Activated CD4-positive, alpha-beta T cell treated with anti-CD3 and anti-CD28 coated beads for 4 hours (primary cell): ENCODE results near the gene CREG1.
A peak's percentile ranks its signal among the peaks of the same experiment; 100 is the strongest.
"Not testable (repeated sequence)": the region's sequence is repeated elsewhere in the genome, so short reads cannot be mapped to it uniquely, and the experiment has no call there.

Experiments used
- DNase-seq, 2 donors: peaks; one replicate each; pipeline ENCODE4 v3.0.0-alpha.2; 2020

The CREG1 gene

DNA sequence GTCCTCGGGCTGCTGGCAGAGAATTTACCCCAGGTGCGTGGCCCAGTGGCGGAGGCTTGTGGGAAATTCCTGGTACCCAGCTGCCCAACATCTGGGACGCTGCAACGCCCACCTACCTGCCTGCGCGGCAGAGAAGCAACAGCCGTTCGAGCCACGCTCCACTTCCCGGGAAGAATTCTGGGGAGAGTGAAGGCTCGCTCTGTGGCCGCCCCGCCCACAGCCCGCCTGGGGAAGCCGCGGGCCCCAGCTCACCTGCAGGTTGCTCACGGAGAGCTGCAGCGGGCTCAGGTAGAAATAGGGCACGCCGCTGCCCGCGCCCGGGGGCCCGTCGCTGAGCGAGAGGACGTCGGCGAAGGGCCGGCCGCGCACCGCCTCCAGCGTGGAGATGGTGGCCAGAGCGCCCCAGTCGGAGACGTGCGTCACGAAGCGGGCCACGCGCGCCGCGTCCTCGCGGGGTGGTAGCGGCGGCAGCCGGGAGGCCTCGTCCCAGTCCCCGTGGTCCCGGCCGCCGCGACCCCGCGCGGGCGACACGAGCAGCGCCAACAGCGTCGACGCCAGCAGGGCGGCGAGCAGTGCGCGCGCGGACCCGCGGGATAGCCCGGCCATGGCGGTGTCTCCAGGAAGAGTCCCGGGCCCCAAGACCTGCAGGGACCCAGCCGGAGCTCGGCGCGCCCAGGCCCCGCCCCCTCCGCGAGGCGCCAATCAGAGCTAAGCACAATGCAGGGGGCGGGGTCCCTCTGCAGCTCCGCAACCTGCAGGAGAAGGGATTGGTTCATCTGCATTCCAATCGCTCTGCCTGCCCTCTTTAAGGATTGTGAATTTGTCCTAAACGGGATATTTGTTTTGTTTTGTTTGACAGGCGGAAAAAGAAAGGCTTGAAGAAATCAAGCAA, at the start of gene CREG1:
Gene CREG1, minus strand, starts transcription at position 627 of the 892 bp plus-strand sequence.
- DNase-seq = peak; percentile 84 to 85

DNA sequence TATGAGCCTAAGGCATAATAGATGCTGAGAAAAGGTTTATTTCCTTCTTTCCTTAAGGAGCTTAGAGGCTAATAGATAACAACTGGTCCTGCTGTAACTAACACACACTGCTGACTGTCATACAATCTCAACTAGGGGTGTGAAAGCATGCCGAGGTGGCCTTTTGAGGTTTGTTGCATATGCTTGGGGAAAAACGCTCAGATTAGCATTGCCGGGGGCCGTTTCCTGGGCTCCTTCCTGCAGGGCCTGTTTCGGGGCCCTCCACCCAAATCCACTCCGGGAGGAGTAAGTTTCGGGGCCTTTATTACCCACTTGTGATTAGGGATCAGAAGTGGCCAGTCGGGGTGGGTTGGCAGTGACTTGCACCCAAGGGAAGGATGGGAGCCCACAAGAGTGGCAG, 49.3 kb upstream of the CREG1 start:
- DNase-seq = peak in 1 of 2 donors; percentile 13

DNA sequence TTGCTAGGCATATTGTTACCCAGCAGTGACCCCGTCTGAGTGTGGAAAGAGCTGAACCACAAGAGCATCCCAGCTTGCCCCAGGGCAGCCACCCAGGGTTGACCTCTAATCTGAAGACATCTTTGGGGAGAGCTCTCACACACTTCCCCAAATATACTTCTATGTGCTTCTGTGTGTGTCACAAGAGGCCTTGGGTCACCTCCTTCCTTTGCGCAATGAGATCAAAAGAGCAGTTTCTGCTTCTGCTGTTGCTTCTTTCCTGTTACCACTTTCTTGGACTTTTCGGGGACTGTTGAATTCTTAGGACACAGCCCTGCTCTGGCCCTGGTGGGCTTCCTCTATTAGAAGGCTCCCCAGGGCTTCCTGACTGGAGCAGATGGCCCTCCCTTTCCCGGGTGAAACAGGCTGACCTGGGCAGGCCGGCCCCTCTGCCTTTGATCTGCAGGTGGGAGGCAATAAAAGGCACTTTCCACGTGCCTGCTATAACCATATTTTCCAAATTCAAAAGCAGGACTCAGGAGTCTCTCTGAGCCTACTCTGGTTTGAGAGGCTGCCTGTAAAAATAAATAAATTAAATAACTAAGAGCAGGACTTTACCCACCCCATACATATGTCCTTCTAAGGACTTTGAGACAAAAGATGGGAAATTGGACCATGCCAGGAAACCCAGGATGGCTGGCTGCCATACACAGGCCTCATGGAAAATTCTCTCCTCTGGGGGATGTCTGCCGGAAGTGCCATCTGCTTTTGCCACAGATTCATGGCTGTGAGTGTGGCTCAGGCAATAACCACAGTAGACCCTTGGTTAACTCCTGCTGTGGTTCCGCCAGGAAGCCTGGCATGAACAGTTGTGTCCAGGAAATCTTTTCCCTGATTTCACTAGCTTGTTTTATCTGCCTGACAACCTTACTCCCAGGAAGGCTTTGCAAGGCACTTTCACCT, 48.2 kb upstream of the CREG1 start:
- peak in 1 of 2 donors; percentile 5 for DNase-seq

DNA sequence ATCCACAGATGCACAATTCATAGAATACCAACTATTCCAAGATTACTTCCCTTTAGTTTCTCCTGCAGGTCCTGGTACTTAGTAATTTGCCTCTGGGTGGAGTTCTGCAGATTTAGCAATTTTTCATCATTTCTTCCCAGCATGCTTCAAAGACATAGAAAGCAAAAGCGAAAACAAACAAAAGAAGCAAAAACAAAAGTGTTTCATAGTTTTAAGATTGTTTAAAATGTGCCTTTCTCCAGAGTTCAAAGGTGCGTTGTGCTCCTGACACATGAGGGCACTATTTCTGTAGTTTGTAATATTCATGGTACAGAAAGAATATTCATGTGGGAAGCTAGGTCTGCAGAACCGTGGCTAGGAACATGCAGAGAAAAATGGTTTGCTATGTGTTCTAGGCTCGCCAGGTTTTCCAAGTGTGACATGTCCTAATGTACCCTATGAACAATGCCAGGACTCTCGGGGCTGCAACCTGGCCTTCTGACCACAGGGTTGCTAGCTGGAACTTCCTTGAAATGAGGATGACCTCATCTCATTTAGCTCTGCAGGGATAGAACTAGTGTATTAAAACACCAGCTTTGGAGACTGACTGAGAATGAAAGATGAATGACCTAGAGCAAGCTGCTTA, 46.5 kb upstream of the CREG1 start:
- peak; percentile 26 to 39 for DNase-seq

DNA sequence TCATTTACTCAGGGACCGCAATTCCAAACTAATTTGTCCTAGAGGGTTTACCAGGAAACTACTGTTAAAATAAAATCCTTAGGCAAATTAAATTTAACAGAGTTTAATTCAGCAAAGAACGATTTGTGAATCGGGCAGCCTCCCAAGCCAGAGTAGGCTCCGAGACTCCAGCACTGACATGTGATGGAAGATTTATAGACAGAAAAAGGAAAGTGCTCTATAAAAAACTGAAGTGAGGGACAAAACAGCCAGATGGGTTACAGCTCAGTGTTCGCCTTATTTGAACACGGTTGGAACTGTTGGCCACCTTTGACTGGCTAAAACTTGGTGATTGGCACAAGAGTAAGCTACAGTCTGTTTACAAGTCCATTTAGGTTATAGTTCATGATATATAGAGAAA, 41.3 kb upstream of the CREG1 start:
- DNase-seq = no peak

DNA sequence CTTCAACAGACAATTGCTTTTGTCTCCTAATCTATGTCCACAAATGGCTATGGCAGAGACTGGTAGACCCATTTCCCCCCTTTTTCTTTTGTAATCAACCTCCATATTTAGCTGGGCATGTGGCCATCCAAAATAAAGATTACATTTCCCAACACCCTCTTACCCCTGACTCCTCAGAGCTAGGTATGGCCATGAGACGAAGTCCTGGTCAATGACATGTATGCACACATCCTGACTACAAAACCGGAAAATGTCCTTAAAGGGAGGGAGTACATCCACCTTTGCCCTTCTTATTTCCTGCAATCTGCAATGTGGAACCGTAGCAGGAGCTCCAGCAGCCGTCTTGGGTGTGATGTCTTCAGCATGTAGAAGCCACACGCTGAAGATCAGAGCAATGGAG, 40.3 kb upstream of the CREG1 start:
- DNase-seq = no peak

DNA sequence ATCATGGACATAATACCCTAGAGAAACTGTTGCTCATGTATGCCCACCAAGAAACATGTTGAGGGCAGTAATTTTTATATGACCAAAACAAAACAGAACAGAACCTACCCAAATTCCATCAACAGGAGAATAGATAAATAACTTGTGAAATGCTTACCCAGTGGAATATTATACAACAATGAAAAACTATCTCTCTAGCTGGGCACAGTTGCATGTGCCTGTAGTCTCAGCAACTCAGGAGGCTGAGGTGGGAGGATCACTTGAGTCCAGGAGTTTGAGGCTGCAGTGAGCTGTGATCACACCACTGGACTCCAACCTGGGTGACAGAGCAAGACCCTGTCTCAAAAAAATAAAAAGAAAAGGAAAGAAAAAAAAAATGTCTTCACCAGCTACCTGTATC, 38.9 kb upstream of the CREG1 start:
- DNase-seq = no peak

DNA sequence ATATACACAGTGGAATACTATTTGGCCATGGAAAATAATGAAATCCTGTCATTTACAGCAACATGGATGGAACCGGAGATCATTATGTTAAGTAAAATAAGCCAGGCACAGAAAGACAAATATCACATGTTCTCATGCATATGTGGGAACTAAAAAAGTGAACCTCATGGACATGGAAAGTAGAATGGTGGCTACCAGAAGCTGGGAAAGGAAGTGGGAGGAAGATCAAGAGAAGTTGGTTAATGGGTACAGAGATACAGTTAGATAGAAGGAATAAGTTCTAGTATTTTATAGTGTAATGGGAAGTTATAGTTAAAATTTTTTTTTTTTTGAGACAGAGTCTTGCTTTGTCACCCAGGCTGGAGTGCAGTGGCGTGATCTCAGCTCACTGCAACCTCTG, 34.8 kb upstream of the CREG1 start:
- no peak for DNase-seq

DNA sequence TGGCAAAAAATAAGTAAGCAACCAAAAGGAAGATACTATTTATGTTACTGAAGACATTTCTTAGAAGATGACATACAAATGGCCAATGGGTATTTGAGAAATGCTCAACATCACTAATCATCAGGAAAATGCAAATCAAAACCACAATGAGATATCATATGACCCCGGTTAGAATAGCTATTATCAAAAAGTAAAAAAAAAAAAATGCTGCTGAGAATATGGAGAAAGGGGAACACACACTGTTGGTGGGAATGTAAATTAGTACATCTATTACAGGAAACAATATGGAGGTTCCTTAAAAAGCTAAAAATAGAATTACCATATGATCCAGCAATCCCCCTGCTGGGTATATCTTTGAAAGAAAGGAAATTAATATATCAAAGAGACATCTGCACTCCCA, 34.3 kb upstream of the CREG1 start:
- no peak for DNase-seq

DNA sequence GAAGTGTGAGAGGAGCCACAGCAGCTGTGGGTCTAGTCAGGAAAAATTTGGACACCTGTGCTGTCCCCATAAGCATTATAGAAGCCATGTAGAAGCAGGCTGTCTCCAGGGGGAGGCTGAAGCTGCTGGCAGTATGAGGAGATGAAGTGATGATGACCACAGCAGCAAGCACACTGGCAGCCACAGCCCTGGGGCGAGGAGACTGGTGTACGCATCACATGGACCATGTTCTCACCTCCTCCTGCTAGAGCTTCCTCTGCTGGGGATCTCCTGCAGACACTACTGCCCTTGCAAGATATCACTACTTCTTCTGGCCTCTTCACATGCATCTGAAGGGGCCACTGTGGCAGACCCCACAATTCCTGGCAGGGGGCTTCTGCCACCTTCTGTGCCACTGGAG, 33.8 kb upstream of the CREG1 start:
- DNase-seq = no peak

DNA sequence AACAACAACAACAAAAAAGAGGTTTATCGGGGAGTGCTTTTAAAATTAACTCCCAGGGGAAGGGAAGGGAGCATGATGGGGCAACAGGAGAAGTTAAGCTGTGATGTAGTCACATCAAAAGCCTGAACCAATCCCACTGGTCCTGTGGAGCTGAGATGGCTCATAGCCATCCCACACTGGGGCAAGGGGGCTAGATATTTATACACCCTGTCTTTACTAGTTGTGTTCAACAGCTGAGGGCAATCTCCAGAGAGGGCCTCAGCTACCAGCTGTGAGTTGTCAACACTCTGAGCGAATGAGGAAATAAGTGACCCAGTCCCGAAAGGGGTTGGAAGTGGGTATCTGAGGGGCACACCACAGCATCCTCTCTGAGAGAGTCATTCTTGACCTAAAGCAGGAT, 31.0 kb upstream of the CREG1 start:
- no peak for DNase-seq

DNA sequence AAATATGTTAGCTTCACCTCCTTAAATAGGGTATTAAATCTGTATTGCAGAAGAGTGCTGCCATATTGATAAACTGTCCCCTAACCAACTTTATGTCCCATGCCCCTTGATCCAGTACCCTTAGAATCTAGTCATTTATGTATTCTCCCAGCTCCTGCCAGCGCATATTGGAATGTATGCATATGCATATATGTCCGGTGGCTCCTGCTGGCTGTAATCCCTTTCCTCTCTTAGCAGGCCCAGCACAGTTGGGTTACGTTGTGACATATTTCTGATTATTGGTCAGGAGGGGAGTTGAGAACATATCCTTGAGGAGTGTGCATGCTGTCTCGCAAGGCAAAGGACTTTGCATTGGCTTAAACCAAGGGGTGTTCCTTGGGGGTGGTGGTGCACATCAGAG, 29.2 kb upstream of the CREG1 start:
- no peak for DNase-seq

DNA sequence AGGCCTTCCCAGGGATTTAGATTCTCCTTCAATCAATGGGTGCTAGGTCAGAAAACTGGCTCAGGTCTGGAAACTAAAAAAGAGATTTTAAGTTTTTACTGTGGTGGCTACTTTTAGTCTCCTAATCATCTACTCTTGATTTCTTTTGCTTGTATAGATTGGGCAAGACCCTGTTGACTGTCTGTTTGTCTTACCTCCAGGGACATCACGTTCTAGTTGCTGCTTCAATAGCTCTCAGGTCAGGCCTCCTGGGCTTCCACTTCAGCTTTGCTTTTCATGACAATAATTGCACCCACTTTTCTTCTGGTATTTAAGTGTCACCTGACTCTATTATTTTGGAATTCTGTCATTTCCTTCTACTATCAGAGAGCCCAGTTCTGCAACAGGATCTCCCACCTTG, 28.5 kb upstream of the CREG1 start:
- DNase-seq = no peak

DNA sequence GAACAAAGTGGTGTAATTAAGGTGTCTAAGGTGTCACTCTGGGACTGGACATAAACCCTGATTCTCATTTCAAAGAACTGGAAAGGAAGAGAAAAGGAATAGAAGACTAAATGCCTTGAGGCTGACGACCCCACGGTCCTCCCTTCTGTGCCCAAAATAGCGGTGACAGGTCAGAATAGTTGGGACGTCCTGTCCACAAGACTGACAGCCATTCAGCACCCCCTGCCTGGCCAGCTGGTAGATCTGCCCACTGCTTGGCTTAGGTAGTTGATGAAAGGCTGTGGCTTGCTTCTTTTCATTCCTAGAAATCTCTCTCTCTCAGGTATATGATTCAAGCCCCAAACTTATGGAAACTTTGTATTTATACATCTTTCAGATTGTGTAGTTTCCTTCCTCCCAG, 26.4 kb upstream of the CREG1 start:
- no peak for DNase-seq

DNA sequence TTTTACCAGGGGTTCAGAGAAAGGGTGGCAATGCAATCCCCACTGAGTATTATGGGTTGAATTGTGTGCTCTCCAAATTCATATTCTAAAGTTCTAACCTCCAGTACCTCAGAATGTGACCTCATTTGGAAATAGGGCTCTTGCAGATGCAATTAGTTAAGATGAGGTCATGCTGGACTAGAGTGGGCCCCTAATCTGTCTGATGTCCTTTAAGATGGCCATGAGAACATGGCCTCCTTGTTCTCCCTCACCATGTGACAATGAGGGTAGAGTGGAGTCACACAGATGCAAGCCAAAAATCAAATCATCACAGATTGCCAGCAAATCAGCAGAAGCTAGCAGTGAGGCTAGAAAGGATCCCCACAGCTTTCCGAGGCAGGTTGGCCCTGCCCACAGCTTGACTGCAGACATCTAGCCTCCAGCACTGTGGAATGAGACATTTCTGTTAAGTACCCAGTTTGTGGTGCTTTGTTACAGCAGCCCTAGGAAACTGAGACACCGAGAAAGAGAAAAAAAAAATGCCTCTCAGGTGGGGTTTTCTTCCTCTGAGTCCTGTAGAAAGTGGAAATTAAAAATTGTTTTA, 25.5 kb upstream of the CREG1 start:
- no peak for DNase-seq

DNA sequence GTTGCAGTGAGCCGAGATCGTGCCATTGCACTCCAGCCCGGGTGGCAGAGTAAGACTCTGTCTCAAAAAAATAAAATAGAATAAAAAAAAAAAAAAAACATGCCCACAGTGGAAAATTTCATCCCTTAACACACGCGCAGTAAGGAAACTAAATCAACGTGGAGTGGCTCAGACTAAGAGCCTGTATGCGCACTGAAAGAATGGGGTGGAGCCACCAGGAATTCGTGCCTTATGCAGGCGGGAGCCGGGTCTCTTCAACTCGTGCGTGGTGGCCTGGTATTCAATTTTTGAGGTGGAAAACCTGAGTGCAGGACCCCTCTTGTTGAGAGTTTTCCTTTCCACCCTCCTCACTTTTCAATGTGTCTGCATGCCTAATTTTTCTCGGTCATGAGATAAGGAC, 22.1 kb upstream of the CREG1 start:
- DNase-seq = no peak

DNA sequence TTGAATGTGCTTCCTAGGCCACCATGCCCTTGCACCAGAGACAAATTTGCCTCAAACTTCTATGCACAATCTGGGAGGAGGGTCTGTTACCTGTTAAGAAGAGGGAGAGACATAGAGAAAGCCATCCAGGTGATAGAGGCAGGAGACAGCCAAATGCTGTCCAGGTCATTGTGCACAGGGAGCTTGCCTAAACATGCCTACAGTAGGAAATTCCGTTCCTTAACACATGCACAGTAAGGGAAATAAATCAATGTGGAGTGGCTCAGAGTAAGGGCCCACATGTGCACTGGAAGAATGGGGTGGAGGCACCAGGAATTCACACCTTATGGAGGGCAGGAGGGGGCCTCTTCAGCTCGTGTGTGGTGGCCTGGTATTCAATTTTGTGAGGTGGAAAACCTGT, 19.5 kb upstream of the CREG1 start:
- no peak for DNase-seq

DNA sequence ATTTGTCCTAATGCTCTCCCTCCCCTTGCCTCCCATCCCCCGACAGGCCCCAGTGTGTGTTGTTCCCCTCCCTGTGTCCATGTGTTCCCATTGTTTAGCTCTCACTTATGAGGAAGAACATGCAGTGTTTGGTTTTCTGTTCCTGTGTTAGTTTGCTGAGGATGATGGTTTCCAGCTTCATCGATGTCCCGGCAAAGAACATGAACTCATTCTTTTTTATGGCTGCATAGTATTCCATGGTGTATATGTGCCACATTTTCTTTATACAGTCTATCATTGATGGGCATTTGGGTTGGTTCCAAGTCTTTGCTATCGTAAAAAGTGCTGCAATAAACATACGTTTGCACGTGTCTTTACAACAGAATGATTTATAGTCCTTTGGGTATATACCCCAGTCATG, 17.1 kb upstream of the CREG1 start:
- DNase-seq = not testable (repeated sequence)

DNA sequence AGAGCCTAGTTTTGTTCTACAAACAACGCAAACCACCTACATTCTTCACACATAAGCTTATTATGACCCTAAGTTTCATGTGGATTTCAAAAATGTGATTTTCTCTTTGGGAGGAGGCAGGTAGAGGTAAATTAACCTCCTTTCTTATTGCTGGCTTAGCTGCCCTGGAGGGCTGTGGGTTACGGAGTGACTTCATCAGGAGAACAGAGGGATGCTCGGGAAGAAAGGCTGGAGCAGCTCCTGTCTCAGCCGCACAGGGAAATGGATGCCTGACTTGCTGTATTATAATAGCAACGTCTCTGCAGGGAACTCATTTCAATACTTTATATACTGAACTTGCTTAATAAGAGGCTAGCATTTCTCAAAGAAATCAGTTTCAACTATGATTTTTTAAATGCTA, 14.1 kb upstream of the CREG1 start:
- no peak for DNase-seq

DNA sequence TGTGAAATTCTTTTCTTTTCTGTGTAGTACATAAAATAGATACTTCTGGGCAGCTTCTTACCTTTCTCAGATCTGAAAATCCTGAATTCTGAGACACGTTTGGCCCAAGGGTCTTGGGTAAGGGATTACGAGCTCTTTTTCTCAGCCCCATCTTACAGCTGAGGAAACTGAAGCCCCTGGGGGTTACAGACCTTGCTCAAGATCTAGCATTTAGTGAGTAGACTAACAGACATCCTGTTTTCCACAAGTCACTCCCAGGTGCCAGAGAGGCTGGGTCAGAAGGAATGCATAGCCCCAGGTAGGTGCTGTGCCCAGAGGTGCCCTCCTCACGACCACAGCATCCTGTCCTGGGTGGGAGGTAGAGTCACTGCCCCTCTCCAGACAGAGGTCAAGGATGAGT, 13.2 kb upstream of the CREG1 start:
- DNase-seq = no peak

DNA sequence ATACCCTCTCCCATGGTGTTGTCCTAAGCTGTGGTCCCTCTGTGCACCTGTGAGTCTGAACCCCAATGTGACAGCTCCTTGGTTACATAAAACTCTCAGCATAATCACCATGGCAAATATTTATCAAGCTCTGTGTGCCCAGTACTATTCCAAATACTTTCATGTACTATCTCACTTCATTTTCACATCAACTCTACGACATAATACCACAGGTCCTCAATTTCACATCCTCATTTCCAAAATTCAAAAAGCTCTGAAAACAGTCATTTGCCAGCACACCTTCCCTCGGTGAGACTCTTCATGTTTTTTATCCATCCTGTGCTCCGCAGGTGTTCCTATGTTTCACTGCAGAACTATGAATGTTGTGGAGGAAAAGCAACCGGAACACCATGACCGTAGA, 12.4 kb upstream of the CREG1 start:
- no peak for DNase-seq

DNA sequence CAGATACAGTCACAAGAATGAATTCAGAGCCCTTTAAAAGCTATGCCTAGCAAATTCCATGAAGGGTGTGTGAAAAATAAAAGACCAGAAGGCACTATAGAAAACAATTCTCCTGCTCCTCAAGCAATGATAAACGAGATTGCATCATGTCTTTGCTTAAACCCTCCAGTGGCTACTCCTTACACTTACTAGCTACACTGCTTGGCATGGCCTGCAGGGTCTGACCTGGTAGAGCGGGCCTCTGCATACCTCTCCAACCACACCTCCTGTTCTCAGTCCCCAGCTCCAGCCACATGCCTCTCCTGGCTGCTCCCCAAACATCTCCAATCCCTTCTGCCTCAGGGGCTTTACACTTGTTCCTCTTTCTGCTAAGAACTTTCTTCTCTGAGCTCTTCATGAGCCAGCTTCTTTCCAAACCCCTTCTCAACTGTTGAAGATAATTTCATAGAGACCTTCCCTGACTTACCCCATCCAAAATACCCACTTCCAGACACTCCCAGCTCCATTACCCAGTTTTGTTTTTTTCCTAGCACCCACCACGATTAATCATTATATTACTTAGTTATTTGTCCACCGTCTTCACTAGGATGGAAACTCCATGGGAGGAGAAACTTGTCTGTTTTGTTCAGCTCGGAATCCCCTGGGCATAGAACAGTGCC, 11.2 kb upstream of the CREG1 start:
- no peak for DNase-seq
